Lung (tissue), 12 donors: ENCODE measurements around the gene SERPINB6. TPM values are rescaled to one million over a fixed set of nuclear protein-coding genes. Genes with fewer than 3 reads are reported as not detected.

Source experiments
- ATAC-seq: fragments of 200-7000 bp; cut with Tn5 transposase; one replicate; pipeline ENCODE4 v1.9.1; 2020; ENCODE audit warnings: moderate number of reproducible peaks; ENCODE audit not compliant: insufficient read depth, low FRiP score
- DNase-seq, 3 donors: peaks; one replicate each; pipeline ENCODE4 v3.0.0-alpha.2; 2013 to 2017
- H3K27ac ChIP-seq, 2 donors: one replicate each; pipeline ENCODE4 v1.5.1; 2013; ENCODE audit warnings: mild to moderate bottlenecking in 2 of 2, moderate library complexity in 2 of 2, control low read depth in 1 of 2, inconsistent platforms in 1 of 2, low read depth in 1 of 2, low read length in 1 of 2
- H3K27me3 ChIP-seq, 3 donors: one replicate each; pipeline ENCODE4 v1.5.1; 2013; ENCODE audit warnings: low read length in 2 of 3; ENCODE audit not compliant: control insufficient read depth in 3 of 3, insufficient read depth in 3 of 3
- H3K36me3 ChIP-seq, 4 donors: one replicate each; pipeline ENCODE4 v1.5.1; 2013; ENCODE audit warnings: low read length in 4 of 4, mild to moderate bottlenecking in 1 of 4, moderate library complexity in 1 of 4; ENCODE audit not compliant: control insufficient read depth in 4 of 4, insufficient read depth in 4 of 4
- H3K4me1 ChIP-seq, 5 donors: one replicate each; pipeline ENCODE4 v1.5.1; 2013; ENCODE audit warnings: low read length in 5 of 5, mild to moderate bottlenecking in 2 of 5, moderate library complexity in 1 of 5; ENCODE audit not compliant: control insufficient read depth in 5 of 5, insufficient read depth in 5 of 5
- H3K4me3 ChIP-seq: one replicate; pipeline ENCODE4 v1.5.1; 2013; ENCODE audit warnings: mild to moderate bottlenecking, control low read depth, moderate library complexity
- H3K9ac ChIP-seq, 2 donors: one replicate each; pipeline ENCODE4 v1.5.1; 2013; ENCODE audit warnings: low read length in 2 of 2, control low read depth in 1 of 2; ENCODE audit not compliant: insufficient read depth in 1 of 2
- H3K9me3 ChIP-seq, 4 donors: one replicate each; pipeline ENCODE4 v1.5.1; 2013; ENCODE audit warnings: low read length in 3 of 4, mild to moderate bottlenecking in 1 of 4, moderate library complexity in 1 of 4; ENCODE audit not compliant: control insufficient read depth in 4 of 4, insufficient read depth in 3 of 4
- CTCF ChIP-seq: IDR thresholded peaks from 2 replicates; pipeline ENCODE4 v1.5.1; 2012; ENCODE audit warnings: mild to moderate bottlenecking; ENCODE audit errors: control extremely low read depth, extremely low read depth
- WGBS, 2 donors: extraction: QIAGEN DNeasy Blood & Tissue Kit; methylation state at CpG; one replicate each; pipeline ENCODE4 v1.1.7; 2013; 5-methylcytosine and 5-hydroxymethylcytosine counted together
- polyA plus RNA-seq, 2 donors: library from polyadenylated mRNA; stranded (reverse); fragments of 200-250 nt; gene quantifications; one replicate each; pipeline ENCODE4 v1.2.1, GENCODE V29; 2013
- total RNA-seq, 2 donors: library from RNA; depleted of rRNA in 1 of 2; stranded (reverse); fragments of >200 nt in 1 of 2; gene quantifications; one replicate each; pipeline ENCODE4 v1.2.1, GENCODE V29; 2014 to 2021
- donor health status: control.
- donor health status: control.
- donor health status: Bipolar disorder and iron deficiency.
- donor health status: healthy.
- donor health status: DM: yes; HTN: yes; CAD: no.

The SERPINB6 gene
- total and polyA plus RNA-seq, 4 donors: 113 to 155 (median 127) TPM

GRCh38 chr6:2970753-2971419 is 481 bp downstream of the SERPINB6 start:
- Histone ChIP-seq H3K9ac (peak overlapping the region; percentile 47 to 55), H3K9me3 (no peaks in the 10 kb centered on the region), H3K27ac (peak overlapping the region; percentile 98 to 99), H3K4me3 (peak overlapping the region; percentile 73), H3K27me3 (no peaks in the 10 kb centered on the region), H3K4me1 (peaks cover 3 to 17% (median 8%) of the 10 kb centered on the region in 5 donors), H3K36me3 (peaks cover 0 to 4% (median 0%) of the 10 kb centered on the region in 4 donors)
- 0 to 1% methylated on average over 52 to 80 of the region's 80 CpGs for WGBS, 2 donors
- no peak for TF ChIP-seq CTCF
- DNase-seq (peak; percentile 41 to 78 (median 71)), ATAC-seq (peak; percentile 83)

- H3K9me3 ChIP-seq: no peaks in the 10 kb centered on the region
- no peak for ATAC-seq
- H3K27me3 ChIP-seq: no peaks in the 10 kb centered on the region
- peaks cover 3 to 17% (median 8%) of the 10 kb centered on the region in 5 donors for H3K4me1 ChIP-seq
- H3K4me3 ChIP-seq: peak overlapping the region; percentile 36
- DNase-seq: peak in 2 of 3 donors; percentile 20 to 60
- 31 to 39% methylated on average over 10 of the region's 10 CpGs for WGBS, 2 donors
- peak overlapping the region in 1 of 2 donors; percentile 47 for H3K9ac ChIP-seq
- no peak for TF ChIP-seq CTCF
- H3K36me3 ChIP-seq: peaks cover 0 to 4% (median 0%) of the 10 kb centered on the region in 4 donors
- peak overlapping the region; percentile 83 to 99 for H3K27ac ChIP-seq
Observed at GRCh38 chr6:2970034-2970685, 1.2 kb downstream of the SERPINB6 start.

- Histone ChIP-seq H3K27me3 (no peaks in the 10 kb centered on the region), H3K4me3 (no peak overlapping the region), H3K36me3 (peaks cover 0 to 4% (median 0%) of the 10 kb centered on the region in 4 donors), H3K27ac (no peak overlapping the region), H3K9me3 (no peaks in the 10 kb centered on the region), H3K4me1 (peaks cover 3 to 17% (median 8%) of the 10 kb centered on the region in 5 donors), H3K9ac (no peak overlapping the region)
- ATAC-seq: no peak
- 77 to 85% methylated on average over 3 of the region's 3 CpGs for WGBS, 2 donors
- TF ChIP-seq CTCF: no peak
- DNase-seq: peak in 2 of 3 donors; percentile 25 to 39
Observed at GRCh38 chr6:2969549-2969948, 1.8 kb downstream of the SERPINB6 start.
